ENCODE results near the gene TMEM39A.
A peak's percentile ranks its signal among the peaks of the same experiment; 100 is the strongest.

The TMEM39A gene, protein sequence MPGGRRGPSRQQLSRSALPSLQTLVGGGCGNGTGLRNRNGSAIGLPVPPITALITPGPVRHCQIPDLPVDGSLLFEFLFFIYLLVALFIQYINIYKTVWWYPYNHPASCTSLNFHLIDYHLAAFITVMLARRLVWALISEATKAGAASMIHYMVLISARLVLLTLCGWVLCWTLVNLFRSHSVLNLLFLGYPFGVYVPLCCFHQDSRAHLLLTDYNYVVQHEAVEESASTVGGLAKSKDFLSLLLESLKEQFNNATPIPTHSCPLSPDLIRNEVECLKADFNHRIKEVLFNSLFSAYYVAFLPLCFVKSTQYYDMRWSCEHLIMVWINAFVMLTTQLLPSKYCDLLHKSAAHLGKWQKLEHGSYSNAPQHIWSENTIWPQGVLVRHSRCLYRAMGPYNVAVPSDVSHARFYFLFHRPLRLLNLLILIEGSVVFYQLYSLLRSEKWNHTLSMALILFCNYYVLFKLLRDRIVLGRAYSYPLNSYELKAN

DNA sequence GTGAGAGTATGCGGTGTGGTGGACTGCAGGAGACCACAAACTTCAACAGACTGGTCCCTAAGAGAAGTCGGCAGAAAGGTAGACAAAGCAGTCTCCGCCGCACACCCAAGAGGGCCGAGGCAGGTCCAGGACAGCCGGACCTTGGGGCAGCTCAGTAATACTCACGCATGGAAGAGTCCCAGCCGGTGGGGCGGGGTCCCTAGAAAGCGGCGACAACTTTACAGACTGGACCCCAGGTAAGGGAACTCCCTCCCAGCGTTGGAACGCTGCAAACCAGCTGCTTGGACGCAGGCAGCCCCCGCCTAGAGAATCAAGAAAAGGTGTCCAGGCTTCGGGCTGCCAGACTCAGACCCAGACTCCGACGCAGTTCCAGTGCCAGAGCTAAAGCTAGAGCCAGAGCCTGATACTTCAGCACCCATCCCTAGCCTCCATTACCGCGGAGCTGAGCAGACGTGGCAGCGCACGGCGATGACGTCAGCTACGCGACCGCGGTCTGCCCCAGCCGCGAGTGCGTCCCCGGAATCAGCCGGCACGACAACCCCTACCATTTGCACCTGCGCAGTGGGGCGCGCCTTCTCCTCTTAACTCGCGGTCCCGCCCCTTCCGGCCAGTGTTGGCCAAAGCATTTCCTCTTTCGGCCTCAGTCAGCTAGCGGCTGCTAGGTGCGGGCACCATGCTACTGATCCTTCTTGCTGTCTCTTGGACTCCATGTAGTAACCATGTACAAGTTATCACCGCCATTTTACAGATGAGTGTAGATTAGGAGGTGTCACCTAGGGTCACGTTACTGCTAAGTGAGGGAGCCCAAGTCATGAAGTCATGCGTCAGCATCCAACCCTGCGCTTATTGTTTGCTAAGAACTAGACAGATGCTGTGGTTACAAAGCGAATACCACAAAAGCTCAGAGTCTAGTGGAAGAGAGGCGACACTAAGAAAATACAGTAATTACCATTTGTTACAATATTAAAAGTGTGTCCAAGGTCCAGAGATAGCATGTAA lies at the start of gene TMEM39A:
TMEM39A (minus strand) TSS at position 445 of the 999 bp plus-strand sequence. CDS start 1,541 bp downstream, outside the sequence.
- DNase-seq: peak; percentile 99
- TF ChIP-seq POLR2A (IDR thresholded peaks at IDR 0.05; ENCODE audit: low read length) (peak; percentile 100), GATA1 (IDR thresholded peaks at IDR 0.05; ENCODE audit: low read depth, low read length) (no peak)

- TF ChIP-seq POLR2A (IDR thresholded peaks at IDR 0.05; ENCODE audit: low read length): no peak
- TF ChIP-seq GATA1 (IDR thresholded peaks at IDR 0.05; ENCODE audit: low read depth, low read length): no peak
- DNase-seq: no peak
Observed at GRCh38 chr3:119510690-119511089, 47.3 kb upstream of the TMEM39A start.

DNA sequence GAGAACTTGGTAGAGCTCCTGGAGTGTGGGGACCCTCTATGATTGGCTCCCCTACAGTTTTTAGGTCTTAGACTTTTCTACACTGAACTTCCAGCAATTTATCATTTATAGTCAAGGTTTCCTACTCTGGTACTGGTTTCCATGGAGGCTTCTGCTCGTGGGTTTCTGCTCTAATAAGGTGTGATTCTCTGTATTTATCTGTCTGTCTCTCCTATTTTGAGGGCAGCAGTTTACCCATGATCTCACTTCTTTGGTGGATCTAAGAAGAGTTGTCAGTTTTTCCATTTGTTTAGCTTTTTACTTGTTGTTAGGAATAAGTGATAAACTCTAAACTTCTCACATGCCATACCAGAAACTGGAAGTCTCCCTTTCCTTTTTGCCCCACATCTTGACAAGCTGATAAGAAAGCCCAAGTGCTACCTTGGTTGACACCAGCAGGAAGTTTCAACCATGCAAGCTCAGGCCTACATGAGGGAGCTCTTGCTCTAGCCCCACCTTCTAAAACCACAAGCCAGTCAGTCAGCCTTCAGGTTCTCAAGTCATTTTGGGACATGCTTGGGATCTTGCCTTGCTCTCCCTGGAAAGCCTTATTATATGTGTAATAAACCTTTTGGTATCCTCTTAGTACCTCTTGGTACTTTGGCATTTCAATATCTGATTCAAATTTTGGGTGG lies 44.9 kb upstream of the TMEM39A start:
- no peak for TF ChIP-seq GATA1 (IDR thresholded peaks at IDR 0.05; ENCODE audit: low read depth, low read length)
- TF ChIP-seq POLR2A (IDR thresholded peaks at IDR 0.05; ENCODE audit: low read length): no peak
- DNase-seq: peak; percentile 20 to 61

- no peak for DNase-seq
- no peak for TF ChIP-seq GATA1 (IDR thresholded peaks at IDR 0.05; ENCODE audit: low read depth, low read length)
- no peak for TF ChIP-seq POLR2A (IDR thresholded peaks at IDR 0.05; ENCODE audit: low read length)
Observed at GRCh38 chr3:119507404-119507803, 44.0 kb upstream of the TMEM39A start.

DNA sequence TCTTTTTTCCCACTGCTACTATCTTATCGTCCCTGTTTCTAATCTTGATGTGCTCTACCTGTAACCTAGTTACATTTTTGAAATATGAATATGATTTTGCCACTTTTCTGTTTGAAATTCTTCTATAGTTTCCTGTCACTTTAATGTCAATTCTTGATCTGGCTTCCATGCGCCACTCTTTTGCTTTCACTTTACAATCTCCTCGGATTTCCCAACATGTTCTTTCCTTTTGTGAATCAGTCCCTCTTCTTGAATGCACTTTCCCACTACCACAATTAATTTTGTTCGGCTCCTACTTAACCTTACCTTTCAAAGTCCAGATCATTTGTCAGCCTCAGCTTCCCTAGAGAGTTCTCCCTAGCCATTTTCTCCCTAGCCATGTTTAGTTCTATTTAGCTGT lies 43.2 kb upstream of the TMEM39A start:
- DNase-seq: no peak

GRCh38 chr3:119500901-119501300 lies 37.5 kb upstream of the TMEM39A start:
- TF ChIP-seq POLR2A (IDR thresholded peaks at IDR 0.05; ENCODE audit: low read length) (peak; percentile 45), GATA1 (IDR thresholded peaks at IDR 0.05; ENCODE audit: low read depth, low read length) (no peak)
- peak; percentile 14 to 16 for DNase-seq

More for the DNA sequence above, 43.2 kb upstream of the TMEM39A start:
- no peak for TF ChIP-seq GATA1 (IDR thresholded peaks at IDR 0.05; ENCODE audit: low read depth, low read length)
- TF ChIP-seq POLR2A (IDR thresholded peaks at IDR 0.05; ENCODE audit: low read length): no peak

GRCh38 chr3:119500265-119500664 lies 36.9 kb upstream of the TMEM39A start:
- TF ChIP-seq GATA1 (IDR thresholded peaks at IDR 0.05; ENCODE audit: low read depth, low read length): no peak
- TF ChIP-seq POLR2A (IDR thresholded peaks at IDR 0.05; ENCODE audit: low read length): no peak

DNA sequence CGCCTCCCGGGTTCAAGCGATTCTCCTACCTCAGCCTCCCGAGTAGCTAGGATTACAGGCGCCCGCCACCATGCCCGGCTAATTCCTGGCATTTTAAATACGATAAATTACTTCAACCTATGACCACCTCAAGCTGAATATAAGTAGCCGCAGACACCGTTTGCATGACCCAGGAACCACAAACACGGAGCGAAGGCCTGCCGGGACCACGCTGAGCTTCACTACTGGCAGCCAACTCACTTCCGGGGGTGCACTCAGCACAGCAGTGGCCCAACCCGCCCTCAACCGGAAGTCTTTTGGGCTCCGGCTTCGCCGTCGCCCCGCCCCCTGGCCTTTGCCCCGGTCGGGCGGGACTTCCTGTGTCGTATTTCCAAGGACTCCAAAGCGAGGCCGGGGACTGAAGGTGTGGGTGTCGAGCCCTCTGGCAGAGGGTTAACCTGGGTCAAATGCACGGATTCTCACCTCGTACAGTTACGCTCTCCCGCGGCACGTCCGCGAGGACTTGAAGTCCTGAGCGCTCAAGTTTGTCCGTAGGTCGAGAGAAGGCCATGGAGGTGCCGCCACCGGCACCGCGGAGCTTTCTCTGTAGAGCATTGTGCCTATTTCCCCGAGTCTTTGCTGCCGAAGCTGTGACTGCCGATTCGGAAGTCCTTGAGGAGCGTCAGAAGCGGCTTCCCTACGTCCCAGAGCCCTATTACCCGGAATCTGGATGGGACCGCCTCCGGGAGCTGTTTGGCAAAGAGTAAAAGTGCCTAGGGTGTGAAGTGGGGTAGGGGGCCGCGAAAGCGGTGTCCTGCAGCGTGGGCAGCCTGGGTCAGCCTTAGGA lies 35.0 kb upstream of the TMEM39A start, which contains the start of gene TIMMDC1:
TIMMDC1 (plus strand) TSS at position 362 of the 826 bp plus-strand sequence; CDS start at position 549, 187 bp downstream.
- TF ChIP-seq POLR2A (IDR thresholded peaks at IDR 0.05; ENCODE audit: low read length) (peak; percentile 97), GATA1 (IDR thresholded peaks at IDR 0.05; ENCODE audit: low read depth, low read length) (no peak)
- peak; percentile 97 for DNase-seq

More at GRCh38 chr3:119500265-119500664, 36.9 kb upstream of the TMEM39A start:
- no peak for DNase-seq

GRCh38 chr3:119497820-119498185 lies 34.4 kb upstream of the TMEM39A start:
- TF ChIP-seq GATA1 (IDR thresholded peaks at IDR 0.05; ENCODE audit: low read depth, low read length) (no peak), POLR2A (IDR thresholded peaks at IDR 0.05; ENCODE audit: low read length) (no peak)
- peak; percentile 52 to 61 for DNase-seq

DNA sequence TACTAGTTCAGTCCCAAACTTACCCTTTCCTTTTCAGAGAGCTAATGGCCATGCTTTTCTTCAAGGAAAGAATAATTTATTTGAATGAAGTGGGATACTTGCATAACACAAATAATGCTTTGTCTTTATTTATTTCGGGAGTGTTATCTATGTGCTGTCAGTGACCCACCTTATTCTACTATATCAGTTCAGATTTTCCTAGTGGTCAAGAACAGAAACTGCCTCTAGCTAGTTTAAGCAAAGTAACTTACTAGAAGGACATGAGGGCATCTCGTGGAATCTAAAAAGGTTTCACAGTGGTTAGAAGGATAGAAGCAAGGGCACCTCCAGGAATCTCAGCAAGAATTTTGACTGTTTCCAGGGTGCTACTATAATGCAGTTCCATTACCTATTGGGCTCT lies 31.2 kb upstream of the TMEM39A start:
- no peak for DNase-seq
- TF ChIP-seq GATA1 (IDR thresholded peaks at IDR 0.05; ENCODE audit: low read depth, low read length) (no peak), POLR2A (IDR thresholded peaks at IDR 0.05; ENCODE audit: low read length) (no peak)

- no peak for TF ChIP-seq POLR2A (IDR thresholded peaks at IDR 0.05; ENCODE audit: low read length)
- no peak for TF ChIP-seq GATA1 (IDR thresholded peaks at IDR 0.05; ENCODE audit: low read depth, low read length)
Observed at GRCh38 chr3:119492810-119493209, 29.4 kb upstream of the TMEM39A start.

GRCh38 chr3:119492128-119492527 lies 28.7 kb upstream of the TMEM39A start:
- TF ChIP-seq POLR2A (IDR thresholded peaks at IDR 0.05; ENCODE audit: low read length): no peak
- TF ChIP-seq GATA1 (IDR thresholded peaks at IDR 0.05; ENCODE audit: low read depth, low read length): no peak
- DNase-seq: no peak

More at GRCh38 chr3:119492810-119493209, 29.4 kb upstream of the TMEM39A start:
- DNase-seq: no peak

Measured in erythroblast (primary cell).